NCI-H524 (cell line): ENCODE results near the gene OR2T27.
"Not testable (repeated sequence)": the region's sequence is repeated elsewhere in the genome, so short reads cannot be mapped to it uniquely, and the experiment has no call there.

Source experiments
- DNase-seq, 2 experiments: peaks; one replicate each; lab custom pipeline; 2025; lab: John Stamatoyannopoulos, UW

OR2T27 gene

DNA sequence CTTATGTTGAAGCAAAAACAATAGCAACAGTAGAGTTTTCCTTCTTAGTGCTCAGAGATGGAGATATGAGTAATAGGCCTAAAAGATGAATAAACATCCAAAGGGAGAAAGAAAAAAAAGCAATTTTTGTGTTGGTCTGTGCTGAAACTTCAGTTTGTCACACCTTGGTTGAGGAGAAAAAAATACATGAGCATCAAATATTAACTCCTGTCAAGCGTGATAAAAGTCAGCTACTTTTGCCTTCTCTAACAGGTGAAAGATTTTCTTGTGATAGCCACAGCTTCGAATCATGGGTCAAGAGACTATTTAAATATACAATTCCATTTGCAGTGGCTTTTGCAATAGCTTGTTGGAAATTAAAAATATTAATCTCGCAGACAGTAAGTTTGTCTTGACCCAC lies 14.4 kb downstream of the OR2T27 start:
- DNase-seq, result not testable (repeated sequence)

DNA sequence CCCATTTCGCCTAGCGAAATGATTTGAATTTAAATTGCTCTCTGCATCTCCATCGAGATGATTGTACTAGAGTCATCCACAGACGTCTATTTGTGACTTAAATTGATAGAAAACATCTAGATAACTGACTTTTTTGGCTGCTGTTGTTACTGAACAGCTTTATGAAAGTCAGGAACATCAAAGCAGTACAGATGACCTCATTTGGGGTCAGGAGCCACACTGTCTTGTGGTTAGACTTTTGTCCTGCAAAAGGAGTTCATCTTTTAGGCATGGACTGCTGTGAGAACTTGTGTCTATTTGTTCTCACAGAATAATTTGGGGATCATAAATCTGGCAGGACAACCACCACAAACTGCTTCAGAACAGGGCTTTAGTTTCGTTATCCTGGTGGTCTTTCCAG lies 15.7 kb downstream of the OR2T27 start:
- DNase-seq, result not testable (repeated sequence)

DNA sequence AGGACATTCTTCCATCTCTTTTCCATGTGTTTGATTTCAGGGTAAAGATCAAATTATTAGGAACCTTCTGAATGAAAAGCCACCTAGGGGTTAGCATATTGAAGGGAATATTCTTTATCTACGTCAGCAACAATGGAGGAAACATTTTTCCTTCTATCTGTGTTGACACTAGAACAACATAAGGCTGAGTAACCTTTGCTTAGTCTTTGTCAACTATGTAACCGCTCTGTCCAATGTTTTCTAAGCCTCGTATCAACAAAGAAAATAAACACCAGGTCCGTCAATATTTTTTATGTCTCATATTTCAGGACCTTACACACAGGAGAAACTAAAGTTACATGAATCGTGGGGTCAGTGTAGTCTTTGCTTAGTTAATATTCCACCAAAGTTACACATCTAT lies 18.7 kb downstream of the OR2T27 start:
- DNase-seq, result not testable (repeated sequence)

DNA sequence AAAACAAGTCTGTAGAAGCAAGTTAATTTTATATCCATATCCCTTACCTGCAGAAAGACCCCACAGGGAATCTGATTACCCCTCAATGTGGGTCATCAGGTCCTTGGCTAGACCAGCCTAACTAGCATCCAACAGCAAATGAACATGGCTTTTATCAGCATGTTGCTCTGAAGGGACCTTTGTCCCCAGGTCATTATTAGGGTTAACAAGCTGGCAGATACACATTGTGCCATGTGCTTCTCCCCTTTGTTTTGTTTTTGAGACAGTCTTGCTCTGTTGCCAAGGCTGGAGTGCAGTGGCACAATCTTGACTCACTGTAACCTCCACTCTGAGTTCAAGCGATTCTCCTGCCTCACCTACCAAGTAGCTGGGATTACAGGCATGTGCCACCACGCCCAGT lies 20.3 kb downstream of the OR2T27 start, which contains the start of gene OR2T11:
Gene OR2T11 (minus strand): TSS at position 101 of the 400 bp plus-strand sequence. CDS start 7,963 bp downstream, outside the sequence.
- not testable (repeated sequence) for DNase-seq

DNA sequence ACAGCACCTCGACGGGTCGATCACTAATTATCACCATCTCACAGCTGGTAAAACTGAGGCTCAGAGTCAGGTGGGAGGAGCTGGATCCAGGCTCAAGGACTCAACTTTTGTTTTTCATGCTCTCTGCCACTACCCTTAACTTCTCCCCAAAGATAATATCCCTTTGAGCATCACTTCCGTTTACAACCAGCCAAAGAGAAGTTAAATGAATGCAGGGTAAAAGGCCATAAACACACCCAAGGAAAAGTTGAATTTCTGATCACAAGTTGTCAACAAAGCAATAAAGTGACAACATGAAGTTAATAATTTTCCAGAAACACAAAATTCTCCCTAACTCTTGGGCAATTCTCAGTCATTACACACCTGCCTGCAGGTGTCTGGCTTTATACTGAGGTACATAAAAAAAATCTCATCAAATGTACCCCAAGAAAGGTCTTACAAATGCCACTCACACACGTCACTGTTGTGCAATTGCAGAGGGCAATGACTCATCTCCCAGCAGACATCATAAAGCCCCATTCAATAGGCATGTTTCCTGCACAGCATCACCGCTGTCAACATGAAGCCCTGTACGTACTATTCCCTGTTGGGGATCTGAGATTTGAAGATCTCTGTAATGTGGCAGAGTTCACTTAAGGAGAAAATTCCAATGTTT lies 23.8 kb downstream of the OR2T27 start:
- DNase-seq, result no peak

DNA sequence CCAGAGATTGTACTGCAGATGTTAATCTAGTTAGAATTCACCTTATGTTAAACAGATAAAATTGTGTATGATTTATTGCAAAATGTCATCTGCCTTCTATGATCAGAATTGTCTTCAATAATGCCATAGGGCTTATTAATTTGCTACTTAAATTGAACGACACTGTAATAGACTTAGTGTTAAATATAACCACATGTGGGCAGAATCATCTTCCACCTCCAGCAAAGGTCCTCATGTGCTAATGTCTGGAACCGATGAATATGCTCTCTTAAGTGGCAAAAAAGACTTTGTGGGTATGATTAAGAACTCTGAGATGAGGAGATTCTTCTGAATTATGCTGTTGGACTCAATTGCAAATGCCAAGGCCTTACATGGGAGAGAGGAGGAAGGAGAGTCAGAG lies 24.8 kb downstream of the OR2T27 start:
- no peak for DNase-seq

DNA sequence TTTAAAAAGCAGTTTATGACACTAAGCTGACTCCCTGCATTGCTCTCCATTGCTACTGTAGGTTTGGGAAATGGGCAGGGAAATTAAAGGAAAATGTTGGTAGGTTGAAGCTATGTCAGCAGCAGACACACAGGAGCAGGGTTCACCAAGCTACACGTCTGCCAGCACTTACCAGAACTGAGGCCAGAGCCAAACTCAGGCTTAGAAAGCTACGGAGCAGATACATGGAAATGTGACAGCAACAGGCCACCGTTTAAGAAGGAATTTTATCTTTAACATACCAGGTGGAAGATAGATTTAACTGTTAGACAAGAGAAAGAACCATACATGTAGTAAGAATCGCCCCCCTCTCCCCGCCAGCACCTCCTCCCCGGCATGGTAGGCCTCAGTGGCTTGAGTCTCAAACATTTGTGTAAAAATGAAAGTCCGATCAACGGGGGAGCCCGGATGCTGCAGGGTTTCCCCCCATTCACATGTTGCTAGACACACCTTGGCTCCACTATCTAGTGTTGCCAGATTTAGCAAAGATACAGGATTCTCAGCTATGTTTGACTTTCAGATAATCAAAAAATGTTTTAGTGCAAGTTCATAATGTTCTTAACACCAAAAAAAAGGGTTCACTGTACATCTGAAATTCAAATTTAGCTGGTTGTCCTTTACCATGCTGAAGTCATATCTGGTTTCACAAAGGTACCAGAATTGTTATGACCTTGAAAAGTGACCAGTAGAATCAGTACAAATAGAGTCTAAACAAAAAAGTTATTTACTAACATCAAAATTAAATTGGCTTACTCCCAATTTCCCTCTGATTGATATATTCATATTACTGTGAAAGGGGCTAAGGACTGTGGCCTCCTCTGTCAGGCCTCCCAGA lies 27.1 kb downstream of the OR2T27 start:
- no peak for DNase-seq

DNA sequence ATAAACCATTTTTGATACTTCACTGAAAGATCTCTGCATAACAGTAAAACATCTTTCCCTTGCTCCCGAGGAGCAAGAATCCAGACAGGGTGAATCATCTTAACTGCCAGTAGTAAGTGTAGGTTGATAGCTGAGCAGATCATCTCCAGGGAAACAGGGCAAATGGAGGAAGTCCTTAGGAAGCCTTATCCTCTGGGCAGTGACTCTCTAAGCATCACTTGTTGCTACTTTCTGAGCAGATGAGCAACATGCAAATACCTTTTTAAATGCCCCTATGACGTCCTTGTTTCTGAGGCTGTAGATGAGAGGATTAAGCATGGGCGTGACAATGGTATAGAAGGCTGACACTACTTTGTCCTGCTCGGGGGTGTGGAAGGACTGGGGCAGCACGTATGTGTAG lies 29.4 kb downstream of the OR2T27 start:
- no peak for DNase-seq

DNA sequence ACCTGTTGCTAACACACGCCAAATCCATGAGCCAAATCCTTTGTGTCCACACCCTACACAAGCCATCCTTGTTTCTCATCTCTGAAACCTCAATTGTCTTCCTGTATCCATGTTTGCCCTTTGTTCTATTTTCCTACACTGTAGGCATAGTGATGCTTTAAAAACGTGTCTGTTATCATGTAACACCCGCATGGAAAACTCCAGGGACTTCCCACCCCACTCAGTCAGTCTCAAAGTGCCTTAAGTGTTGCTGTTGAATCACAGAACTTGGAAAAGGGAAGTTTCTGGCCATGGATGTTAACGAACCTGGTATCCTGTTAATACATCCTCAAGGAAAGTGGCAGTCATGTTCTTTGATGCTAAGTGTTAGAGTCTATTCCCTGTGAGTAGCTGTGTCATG lies 30.2 kb downstream of the OR2T27 start:
- DNase-seq, result no peak

DNA sequence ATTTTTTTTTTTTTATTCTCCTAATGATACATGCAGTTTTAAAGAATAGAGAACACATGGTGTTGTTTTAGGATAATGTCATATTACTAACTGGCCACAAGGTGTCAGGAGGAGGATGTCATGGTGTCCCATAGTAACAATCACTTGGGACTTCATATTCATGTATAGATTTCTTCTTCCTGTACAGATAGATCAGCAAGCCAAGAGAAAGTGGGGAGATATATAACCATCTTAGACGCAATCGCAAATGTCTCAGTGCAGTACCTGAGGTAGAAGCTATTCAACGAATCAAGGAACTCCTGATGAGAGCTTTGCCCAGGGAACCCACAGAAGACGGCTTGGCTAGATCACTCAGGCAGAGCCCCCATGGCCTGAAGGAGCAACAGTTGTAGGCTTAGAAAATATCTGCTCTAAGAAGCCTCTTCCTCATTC lies 32.7 kb downstream of the OR2T27 start:
- peak; percentile 1 to 9 for DNase-seq

DNA sequence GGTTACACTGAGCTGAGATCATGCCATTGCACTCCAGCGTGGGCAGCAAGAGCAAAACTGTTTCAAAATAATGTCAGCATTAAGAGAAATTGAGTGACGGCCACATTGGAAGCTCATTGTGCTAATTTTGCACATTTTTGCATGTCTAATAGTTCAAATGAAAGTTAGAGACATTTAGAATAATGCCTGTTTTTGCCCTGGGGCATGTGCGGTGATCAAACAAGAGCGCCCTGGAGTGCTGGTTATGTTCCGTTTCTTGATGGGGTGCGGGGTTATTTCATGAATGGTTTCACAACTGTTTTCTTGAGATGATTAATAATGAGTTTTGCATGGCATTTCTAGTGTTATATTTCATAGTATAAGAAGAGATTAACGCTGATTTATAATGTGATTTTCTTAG lies 33.6 kb downstream of the OR2T27 start:
- no peak for DNase-seq

DNA sequence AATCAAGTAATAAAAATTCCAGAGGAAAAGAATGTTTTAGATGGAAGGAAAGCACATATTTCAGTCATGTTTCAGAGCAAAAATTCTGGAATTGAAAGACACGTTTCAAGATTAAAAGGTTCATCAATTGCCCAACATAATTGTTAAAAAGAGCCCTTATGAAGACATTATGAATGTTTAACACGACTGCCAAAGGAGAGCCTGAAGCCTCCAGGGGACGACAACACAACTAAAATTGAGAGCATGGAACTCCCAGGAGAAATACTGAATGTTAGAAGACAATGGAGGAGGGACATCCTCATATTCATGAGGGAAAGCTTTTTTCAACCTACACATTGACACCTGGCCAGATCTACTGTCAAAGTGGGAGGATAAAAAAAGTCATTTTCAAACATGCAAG lies 36.5 kb downstream of the OR2T27 start:
- DNase-seq, result peak; percentile 18 to 42

DNA sequence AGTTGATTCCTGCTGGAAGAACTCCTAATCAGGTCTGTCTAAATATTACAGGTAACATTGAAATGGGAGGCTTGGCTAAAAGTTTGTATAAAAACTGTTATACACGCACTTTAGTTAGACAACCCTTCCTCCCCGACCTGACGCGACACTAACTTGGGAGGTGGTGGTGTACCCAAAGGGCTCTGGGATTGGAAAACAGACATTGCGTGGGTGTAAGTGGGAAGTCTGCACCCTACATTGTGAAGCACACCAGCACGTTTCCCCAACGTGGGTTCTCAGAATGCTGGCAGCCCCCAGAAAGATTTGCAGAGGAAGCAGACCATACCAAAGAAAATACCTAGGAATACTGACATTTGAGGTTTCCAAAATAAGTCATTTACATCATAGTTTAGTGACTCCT lies 37.2 kb downstream of the OR2T27 start:
- DNase-seq, result no peak

DNA sequence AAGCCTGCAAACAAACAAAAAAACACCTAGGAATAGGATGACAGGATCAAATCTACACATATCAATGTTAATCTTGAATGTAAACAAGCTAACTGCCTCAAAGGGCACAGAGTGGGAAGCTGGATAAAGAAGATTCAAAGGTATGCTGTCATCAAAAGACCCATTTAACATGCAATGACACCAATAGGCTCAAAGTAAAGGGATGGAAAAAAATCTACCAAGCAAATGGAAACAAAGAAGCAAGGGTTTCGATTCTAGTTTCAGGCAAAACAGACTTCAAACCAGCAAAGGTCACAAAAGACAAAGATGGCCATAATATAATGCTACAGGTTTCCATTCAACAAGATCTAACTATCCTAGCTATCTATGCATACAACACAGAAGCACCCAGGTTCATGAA lies 41.6 kb downstream of the OR2T27 start:
- DNase-seq, result no peak

DNA sequence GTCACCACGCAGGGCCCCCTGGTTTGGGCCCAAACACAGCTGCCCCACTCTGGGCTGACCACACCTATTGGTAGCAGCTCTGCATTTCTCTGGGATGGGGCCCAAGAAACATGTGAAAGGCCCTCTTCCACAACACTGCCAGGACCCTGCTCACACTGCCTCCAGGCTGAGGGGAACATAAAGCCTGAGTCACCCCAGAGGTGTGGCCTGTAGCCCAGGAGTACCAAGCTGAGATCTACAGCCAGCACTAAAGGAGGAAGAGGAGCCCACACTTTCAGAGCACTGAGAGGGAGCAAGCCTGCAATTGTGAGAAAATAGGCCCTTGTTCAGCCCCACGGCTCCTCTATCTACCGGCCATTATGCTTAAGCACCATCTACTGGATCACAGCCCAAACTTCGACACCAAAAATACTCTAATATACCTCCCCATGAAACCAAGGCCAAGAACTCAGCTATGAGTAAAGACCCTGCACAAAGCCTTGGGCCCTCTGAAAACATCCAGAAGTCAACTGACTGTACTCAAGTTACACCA lies 43.4 kb downstream of the OR2T27 start:
- DNase-seq, result no peak

DNA sequence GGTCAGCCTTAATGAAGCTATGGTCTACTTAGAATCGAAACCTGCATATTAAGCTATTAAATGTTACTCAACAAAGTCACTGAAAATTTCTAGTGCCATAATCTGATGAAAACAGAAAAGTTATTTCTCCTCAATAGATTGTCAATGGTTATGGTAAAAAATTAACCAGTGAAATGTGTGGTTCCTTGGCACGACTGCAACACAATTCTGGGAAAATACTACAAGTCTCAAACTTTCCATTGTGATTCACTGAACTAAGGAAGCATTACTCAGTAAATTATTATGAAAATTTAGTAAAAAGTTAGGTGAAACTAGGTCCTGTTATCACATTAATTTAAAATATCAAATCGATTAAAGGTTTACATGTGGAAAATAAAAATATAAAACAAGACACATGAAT lies 45.0 kb downstream of the OR2T27 start:
- no peak for DNase-seq
